BJ (cell line): ENCODE data around the gene DHRS2. TPM values are rescaled to one million over a fixed set of nuclear protein-coding genes. Genes with fewer than 3 reads are reported as not detected.

Experiments
- CTCF ChIA-PET: fragments of 350-600 bp; formaldehyde crosslinking; extraction: SDS; loops from one replicate; lab custom pipeline; 2021; ENCODE audit warnings: antibody characterized with exemption, inconsistent platforms; lab: Yijun Ruan, JAX
- POLR2A ChIA-PET: fragments of 300-600 bp; sonication (Branson Sonifier 250); formaldehyde crosslinking; extraction: SDS; loops from one replicate; lab custom pipeline; 2021; ENCODE audit warnings: antibody characterized with exemption; lab: Charles Lee
- DNase-seq: peaks from one replicate; pipeline ENCODE4 v3.0.0-alpha.2; 2011; ENCODE audit warnings: low read depth
- H3K27me3 ChIP-seq: 2 replicates; pipeline ENCODE4 v1.6.0; 2011; ENCODE audit warnings: low read length; ENCODE audit not compliant: control insufficient read depth, insufficient read depth
- H3K36me3 ChIP-seq: 2 replicates; pipeline ENCODE4 v1.5.1; 2011; ENCODE audit warnings: low read length; ENCODE audit not compliant: control insufficient read depth, insufficient read depth
- H3K4me3 ChIP-seq: 2 replicates; pipeline ENCODE4 v1.5.1; 2011; ENCODE audit warnings: low read depth, mild to moderate bottlenecking, control low read depth, low read length
- CTCF ChIP-seq: IDR thresholded peaks from 2 replicates; pipeline ENCODE4 v1.5.1; 2011; ENCODE audit warnings: low read depth, mild to moderate bottlenecking, control low read depth, inconsistent platforms, low read length, moderate library complexity; ENCODE audit not compliant: insufficient read depth
- polyA plus RNA-seq: library from polyadenylated mRNA; depleted of rRNA; stranded (reverse); fragments of >200 nt; gene quantifications from 2 replicates; pipeline ENCODE4 v1.2.3, GENCODE V29; 2011

DHRS2 gene
- polyA plus RNA-seq, 1 experiment: 0.16 TPM

- H3K36me3 ChIP-seq: no peaks in the 10 kb centered on the region
- DNase-seq: no peak
- H3K4me3 ChIP-seq: no peak overlapping the region
- CTCF ChIA-PET: interaction anchor here (1.2 to 3.9 kb wide), 4 partner anchors 10 to 288 kb away, joined by 3 to 31 read pairs (median 14); no protein-coding TSS in a partner anchor
- POLR2A ChIA-PET: no interaction called here
- no peak for TF ChIP-seq CTCF
- no peaks in the 10 kb centered on the region for H3K27me3 ChIP-seq
These were observed 5.9 kb downstream of the DHRS2 start for GRCh38 chr14:23641915-23642588.

GRCh38 chr14:23643533-23644194, 7.5 kb downstream of the DHRS2 start:
- TF ChIP-seq CTCF: no peak
- POLR2A ChIA-PET: no interaction called here

GRCh38 chr14:23644195-23644918, 8.2 kb downstream of the DHRS2 start:
- POLR2A ChIA-PET: no interaction called here
- H3K36me3 ChIP-seq: no peaks in the 10 kb centered on the region
- no peaks in the 10 kb centered on the region for H3K27me3 ChIP-seq
- CTCF ChIA-PET: interaction anchor here (1.0 to 3.3 kb wide), 2 partner anchors 13 to 286 kb away, joined by 3 to 22 read pairs; no protein-coding TSS in a partner anchor
- no peak overlapping the region for H3K4me3 ChIP-seq
- DNase-seq: no peak
- TF ChIP-seq CTCF: no peak

More at GRCh38 chr14:23643533-23644194, 7.5 kb downstream of the DHRS2 start:
- Histone ChIP-seq H3K4me3 (no peak overlapping the region), H3K36me3 (no peaks in the 10 kb centered on the region), H3K27me3 (no peaks in the 10 kb centered on the region)
- CTCF ChIA-PET: interaction anchor here (1.0 to 3.3 kb wide), 2 partner anchors 12 to 287 kb away, joined by 3 to 22 read pairs; no protein-coding TSS in a partner anchor
- no peak for DNase-seq

GRCh38 chr14:23644919-23645336, 8.8 kb downstream of the DHRS2 start:
- no peaks in the 10 kb centered on the region for H3K36me3 ChIP-seq
- no peaks in the 10 kb centered on the region; the same call in 1 of the 2 replicates for H3K27me3 ChIP-seq
- ChIA-PET CTCF (interaction anchor here (1.0 to 3.3 kb wide), 3 partner anchors 13 to 286 kb away, joined by 3 to 22 read pairs (median 4); no protein-coding TSS in a partner anchor), POLR2A (no interaction called here)
- no peak overlapping the region for H3K4me3 ChIP-seq
- DNase-seq: no peak
- TF ChIP-seq CTCF: no peak

- ChIA-PET POLR2A (no interaction called here), CTCF (interaction anchor here (1.2 to 3.3 kb wide), 3 partner anchors 14 to 268 kb away, joined by 3 to 22 read pairs (median 4); no protein-coding TSS in a partner anchor)
- no peak for TF ChIP-seq CTCF
- H3K27me3 ChIP-seq: no peaks in the 10 kb centered on the region; the same call in 1 of the 2 replicates
- no peak for DNase-seq
- no peak overlapping the region for H3K4me3 ChIP-seq
- H3K36me3 ChIP-seq: no peaks in the 10 kb centered on the region
These were observed 9.3 kb downstream of the DHRS2 start for GRCh38 chr14:23645504-23645811.
